Measurements from ENCODE around the gene FAM98C.

DNA sequence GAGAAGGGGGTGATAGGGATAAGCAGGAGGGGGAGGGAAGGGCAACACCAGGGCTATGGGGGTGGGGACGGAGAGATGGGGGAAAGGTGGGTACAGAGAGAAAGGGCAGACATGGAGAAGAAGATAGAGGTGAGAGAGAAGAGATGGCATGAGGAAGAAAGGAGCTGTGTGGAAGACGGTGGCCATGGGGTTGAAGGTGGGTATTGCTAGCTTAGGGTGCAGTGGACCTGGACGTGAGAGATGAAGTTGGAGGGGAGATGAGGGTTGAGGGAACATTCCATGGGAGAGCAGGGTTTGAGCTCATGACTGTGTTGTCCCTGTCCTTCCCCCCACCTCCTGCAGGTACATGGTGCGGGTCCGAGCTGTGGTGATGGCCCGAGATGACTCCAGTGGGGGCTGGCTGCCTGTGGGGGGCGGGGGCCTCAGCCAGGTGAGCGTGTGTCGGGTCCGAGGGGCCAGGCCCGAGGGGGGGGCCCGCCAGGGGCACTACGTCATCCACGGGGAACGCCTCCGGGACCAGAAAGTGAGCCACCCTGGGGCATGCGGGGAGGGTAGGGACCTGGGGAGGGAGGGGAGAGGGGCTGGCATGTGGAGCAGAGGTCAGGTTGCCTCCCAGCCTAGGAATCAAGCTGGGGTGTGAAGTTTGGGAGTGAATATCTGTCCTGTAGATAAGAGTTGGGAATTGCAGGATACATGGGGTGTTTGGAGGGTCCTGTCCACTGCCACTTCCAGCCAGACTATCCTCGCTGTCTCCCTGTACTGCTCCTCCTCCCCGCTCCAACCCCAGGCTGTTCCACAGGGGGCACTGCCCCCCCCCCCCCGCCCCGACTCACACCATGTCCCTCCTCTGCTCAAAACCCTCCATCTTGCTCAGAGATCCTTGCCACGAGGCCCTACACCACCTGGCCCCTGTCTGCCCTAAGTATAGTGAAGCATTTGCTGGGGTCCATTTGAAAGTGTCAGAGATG lies 12.7 kb upstream of the FAM98C start:
- TF ChIP-seq CTCF (optimal IDR thresholded peaks at IDR 0.05 in 1 of 3, IDR thresholded peaks at IDR 0.05 in 1 of 3, conservative IDR thresholded peaks at IDR 0.05 in 1 of 3; ENCODE audit: extremely low read depth in 1 of 3, insufficient read depth in 2 of 3, low read length in 3 of 3) (no peak), EZH2 (IDR thresholded peaks at IDR 0.05; ENCODE audit: low read length) (no peak)

Data from keratinocyte (primary cell).